A673 (cell line): ENCODE measurements around the gene OSTC.

ENCODE experiments used
- CTCF ChIP-seq: fragments of 300-800, 200-600 bp; sonication (generic); conservative IDR thresholded peaks from 2 replicates; pipeline ENCODE4 v1.5.1; 2017; ENCODE audit warnings: low read depth, mild to moderate bottlenecking, antibody characterized with exemption, low read length, moderate library complexity, mixed read lengths
- EZH2 ChIP-seq: fragments of 200-600 bp; sonication (generic); IDR thresholded peaks from 2 replicates; pipeline ENCODE4 v1.6.1; 2017; ENCODE audit warnings: borderline replicate concordance, low read depth, mild to moderate bottlenecking, mixed read lengths, antibody characterized with exemption, low read length; ENCODE audit not compliant: poor library complexity, severe bottlenecking

- no peak for TF ChIP-seq CTCF
- TF ChIP-seq EZH2: no peak
Measured at GRCh38 chr4:108703966-108704365, 53.6 kb downstream of the OSTC start.
